Stimulated activated CD4-positive, alpha-beta T cell treated with anti-CD3 and anti-CD28 coated beads, Interleukin-12 subunit alpha, Interleukin-12 subunit beta, amount 100 ng/mL, for 4 hours (primary cell): ENCODE results near the gene POLD4.

ENCODE experiments used
- DNase-seq: peaks from one replicate; pipeline ENCODE4 v3.0.0-alpha.2; 2020

POLD4 gene

DNA sequence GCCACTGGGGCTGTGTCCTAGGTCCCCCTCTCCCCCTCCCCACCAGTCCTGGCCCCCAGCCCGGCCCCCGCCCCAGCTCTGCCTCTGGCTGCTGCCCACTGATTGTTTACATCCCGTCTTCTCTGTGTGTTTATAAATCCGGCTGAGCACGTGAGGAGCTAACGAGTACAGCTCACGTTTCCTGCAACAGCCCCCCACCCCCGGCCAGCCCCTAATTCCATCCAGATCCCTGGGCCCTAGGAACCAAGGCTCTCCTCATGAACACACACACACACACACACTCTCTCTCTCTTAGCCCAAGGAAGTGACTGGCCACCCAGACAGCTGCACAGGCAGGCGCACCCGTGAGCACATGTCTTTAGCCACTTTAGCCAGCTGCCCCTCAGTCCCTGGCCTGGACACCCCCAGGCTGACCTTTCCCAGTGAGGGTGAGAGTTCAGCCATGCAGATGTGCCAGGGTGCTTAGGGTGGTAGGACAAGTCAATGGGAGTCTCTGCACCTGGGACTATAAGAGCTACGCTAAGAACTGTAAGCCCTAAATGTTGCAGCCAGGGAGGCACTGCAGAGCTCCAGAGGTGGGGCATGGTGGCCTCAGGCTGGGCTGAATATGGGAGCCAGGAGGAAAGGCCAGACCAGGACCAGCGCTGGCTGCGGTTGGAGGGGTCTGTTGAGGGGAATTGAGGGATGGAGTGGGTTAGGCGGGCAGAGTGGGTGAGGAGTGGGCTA, 17.2 kb upstream of the POLD4 start:
- DNase-seq = no peak

- no peak for DNase-seq
These were observed 16.5 kb upstream of the POLD4 start for GRCh38 chr11:67369801-67370284.

DNA sequence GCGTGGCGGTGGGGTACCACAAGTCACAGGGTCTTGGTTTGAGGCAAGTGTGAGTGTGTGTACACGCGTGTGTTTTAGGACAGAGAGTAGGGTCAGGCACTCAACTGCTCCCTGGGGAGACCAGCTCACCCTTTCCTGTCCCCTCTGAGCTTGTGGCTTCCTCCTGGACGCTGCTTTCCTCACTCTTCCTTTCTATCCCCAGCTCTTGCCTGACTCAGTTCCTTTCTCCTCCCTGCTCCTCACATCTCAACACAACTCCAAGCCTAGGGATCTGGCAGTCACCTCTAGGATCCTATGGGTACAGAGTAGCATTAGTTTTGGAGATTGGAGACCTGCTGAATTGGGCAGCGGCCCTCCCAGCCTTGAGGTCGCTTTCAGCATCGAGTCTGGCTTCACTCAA, 15.9 kb upstream of the POLD4 start:
- DNase-seq = no peak

DNA sequence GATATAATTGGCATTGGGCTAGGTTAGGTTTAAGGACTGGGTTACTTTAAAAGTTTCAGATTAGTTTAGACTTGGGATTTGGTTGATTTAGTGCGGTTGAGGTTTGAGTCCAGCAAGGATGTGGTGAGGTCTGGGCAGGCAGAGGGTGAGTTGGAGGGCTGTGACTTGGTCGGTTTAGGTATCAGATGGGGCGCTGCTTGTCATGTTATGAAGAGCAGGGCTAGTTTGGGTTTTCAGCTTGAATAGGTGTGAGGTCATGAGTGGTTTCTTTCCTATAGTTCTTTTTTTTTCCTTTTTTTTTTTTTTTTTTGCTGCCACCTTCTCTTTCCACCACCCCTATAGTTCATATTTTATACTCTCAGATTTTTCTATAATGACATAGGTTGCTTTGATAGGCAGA, 15.3 kb upstream of the POLD4 start:
- no peak for DNase-seq

DNA sequence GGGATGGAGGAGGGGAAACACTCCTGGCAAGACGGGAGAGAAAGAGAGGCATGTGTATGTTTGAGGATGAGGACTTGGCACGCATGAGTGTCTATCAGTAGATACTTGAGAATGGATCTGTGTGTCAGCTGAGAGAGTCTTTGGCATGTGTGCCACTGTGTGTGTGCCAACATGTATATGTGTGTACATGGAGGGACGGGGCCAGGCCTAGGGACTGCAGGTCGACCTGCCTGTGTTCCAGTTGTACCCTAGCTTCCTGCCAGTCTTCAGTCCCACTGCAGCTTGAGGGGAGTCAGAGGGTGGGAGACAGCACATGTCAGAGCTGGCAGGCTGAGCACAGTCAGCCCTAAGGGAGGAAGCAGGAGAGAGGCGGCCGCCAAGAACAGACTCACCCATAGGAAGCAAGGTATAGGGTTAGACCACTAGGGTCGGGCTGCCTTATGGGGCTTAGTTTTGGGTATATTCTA, 14.4 kb upstream of the POLD4 start:
- DNase-seq = no peak

- DNase-seq = no peak
These were observed 13.8 kb upstream of the POLD4 start for GRCh38 chr11:67366961-67367760.

GRCh38 chr11:67366546-67366945, 13.2 kb upstream of the POLD4 start:
- no peak for DNase-seq

GRCh38 chr11:67365736-67366444, 12.5 kb upstream of the POLD4 start:
- DNase-seq = no peak

DNA sequence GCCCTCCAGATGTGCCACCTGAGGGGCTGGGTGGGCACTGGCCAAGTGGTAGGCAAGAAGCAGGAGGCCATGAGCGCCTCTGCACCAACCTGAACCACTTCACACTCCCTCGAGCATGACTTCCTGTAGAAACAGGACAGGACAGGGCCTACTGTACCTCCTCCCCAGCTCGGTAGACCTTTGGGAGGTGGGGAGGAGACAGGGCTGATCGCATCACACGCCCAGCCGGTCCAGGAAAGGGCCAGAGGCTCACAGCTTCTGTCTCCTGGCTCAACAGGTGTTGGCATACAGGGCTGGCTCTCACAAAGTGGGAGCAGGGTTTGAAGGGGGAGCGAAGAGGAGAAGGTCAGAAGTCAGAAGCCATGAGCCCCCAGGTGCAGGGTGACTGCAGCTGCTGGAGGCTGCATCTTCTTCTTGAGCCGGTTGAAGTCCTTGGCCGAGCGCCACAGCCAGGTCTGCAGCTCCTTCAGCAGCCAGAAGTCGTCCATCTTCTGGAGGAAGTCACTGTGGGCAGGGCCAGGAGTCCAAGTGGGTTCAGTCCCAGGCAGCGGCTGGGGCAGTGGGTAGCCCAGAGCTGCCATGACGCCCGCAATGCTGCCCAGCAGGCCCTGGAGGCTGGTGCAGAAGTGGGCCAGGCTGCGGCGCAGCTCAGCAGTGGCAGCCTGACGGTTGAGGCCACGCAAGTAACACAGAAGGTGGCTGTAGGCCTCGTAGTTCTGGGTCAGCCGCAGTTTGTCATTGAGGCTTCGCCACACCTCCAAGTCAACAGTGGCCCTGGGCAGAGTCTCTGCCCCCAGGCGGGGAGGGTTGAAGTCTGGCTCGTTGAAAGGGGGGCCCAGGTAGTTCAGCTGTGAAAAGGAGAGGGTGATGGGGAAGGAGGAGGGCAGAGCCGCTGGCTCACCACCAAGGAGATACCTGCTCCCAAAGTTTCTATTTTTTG, 11.7 kb upstream of the POLD4 start:
- no peak for DNase-seq

- no peak for DNase-seq
These were observed 10.8 kb upstream of the POLD4 start for GRCh38 chr11:67364169-67364568.

DNA sequence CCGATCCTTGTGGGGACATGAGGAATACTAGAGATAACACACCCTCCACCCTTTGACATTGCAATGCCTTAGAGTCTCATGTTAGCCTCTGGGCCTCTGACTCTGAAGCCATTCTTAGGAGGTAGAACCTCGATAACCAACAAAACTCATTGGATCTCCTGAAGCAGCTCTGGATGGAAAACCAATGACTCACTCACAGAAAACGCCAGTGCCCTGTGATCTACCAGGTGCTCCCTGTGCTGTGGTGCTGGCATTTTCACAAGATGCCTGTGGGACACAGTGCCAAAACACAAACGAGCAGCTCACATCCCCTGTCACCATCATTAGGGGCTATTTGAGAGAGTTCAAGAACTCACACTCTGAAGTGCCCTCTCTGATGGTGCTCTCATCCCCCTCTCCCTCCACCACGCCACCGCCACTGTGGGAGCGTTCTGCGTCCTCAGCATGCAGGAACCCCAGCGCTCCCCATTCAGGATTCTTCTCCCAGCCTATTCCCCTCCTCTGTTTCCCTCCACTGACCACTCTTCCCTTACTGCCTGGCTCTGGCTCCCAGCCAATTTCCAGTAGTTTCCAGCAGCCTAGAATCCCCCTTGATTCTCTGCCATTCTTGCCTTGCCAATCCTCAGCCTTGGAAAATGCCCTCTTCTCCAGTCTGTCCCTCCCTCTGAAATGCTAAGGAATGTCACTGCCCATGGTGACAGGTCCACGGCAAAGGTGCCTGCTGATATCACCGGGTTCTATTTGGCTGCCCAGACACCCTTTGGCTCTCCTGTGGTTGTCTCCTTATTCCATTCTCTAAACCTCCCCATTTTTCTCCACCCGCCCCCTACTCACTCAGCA, 4.7 kb upstream of the POLD4 start:
- DNase-seq = no peak

- peak; percentile 45 for DNase-seq
These were observed 3.7 kb upstream of the POLD4 start for GRCh38 chr11:67356864-67357561.

DNA sequence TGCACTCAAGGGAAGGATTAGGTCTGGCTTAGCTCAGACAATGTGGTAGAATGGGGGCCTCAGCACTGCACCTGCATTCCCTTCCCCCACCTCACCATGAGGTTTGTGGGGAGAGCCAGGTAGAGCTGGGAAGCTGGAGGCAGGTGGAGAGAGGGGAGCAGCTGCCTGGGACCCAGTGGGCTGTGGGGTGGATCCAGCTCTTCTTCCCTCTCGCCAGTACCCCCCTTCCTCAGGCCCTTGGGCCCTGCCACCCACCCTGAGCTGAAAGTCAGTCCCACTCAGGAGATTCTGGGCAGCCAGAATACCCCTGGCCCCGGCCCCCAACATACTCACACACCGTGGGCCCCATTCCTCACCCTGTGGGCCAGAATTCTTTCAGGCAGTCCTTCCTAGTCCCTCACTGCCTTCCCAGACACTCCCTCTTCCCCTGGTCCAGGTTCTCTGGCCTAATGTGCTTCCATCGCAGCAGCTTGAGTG, 3.1 kb upstream of the POLD4 start:
- DNase-seq = no peak

- DNase-seq = no peak
These were observed 2.5 kb upstream of the POLD4 start for GRCh38 chr11:67355794-67356386.

DNA sequence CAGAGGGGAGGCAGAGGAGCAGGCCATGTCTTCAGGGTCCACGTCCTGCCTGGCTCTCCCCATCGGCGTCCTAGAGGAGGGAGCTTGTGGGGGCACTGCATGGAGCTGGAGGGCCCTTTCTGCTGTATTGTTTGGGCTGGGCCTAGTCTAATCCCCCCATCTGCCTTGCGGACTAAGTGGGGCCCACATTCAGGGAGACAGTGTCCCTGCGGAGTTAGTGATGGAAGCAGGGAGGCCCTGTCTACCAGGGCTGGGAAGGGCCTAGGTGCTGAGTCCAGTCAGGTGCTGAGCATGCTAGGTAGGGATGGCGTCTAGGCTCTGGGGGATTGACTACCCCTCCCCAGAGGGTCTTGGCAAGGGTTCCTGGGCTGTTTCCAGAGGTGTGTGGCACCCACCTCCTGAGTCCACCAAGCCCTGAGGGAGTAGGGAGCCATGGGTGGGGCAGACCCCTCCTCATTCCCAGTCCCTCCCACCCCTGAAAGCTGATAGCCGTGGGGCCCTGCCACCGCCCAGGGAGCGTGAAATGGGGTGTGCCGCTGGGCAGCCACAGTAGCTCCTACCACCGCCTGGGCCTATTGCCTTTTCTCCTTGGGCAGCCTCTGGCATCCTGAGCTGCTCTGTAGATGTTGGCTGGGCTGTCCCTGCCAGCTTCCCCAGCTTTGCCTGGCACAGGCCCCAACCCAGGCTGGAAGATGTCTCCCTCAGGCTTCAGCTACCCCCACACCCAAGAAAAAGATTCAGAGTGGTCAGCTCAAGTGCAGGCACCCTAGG, 1.9 kb upstream of the POLD4 start:
- DNase-seq = no peak

GRCh38 chr11:67354075-67355022, 1.0 kb upstream of the POLD4 start:
- DNase-seq = no peak

DNA sequence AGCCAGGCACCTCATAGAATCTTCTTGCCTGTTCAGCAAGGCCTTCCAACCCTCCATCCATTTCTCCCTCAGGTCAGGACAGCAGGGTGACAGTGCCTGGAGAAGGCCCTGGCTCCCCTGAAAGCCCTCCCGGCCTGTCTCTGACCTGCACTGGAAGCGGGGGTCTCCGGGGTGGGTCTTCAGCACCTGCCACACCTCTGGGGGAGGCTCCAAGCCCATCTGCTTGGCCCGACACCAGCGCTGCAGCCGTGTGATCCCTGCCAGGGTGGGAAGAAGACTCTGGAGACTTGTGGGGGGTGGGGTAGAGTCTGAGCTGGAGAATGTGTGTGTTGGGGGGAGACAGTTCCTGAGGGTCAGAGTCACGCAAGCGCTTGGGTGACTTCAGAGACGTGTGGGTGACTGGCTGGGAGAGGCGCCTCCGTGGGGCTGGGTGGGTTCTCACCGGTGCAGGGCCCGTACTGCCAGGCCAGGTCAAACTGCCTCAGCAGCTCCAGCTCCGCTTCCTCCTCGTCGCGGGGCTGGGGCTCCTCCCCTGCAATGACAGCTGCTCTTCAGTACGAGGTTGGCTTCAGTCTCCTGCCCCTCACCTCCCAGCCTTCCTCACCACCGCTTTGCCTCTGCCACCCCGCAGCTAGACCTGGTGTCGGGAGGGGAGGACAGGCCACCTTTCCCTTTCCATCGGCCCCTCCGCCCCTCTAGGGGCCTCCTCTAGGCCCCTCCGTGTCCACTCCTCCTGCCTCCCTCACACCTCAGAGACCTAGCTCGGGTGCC, 615 bp downstream of the POLD4 start:
- no peak for DNase-seq
